Measurements from ENCODE around the gene PPP2R3B. TPM values are rescaled to one million over a fixed set of nuclear protein-coding genes. Genes with fewer than 3 reads are reported as not detected.
"Not testable (repeated sequence)": the region's sequence is repeated elsewhere in the genome, so short reads cannot be mapped to it uniquely, and the experiment has no call there.

The PPP2R3B gene
- total RNA-seq, 4 donors from 2014 or later = 7.8 to 27.9 (median 11.6) TPM

- TF ChIP-seq POLR2AphosphoS5 (IDR thresholded peaks at IDR 0.05) (no peak), CTCF (IDR thresholded peaks at IDR 0.05) (no peak), EP300 (IDR thresholded peaks at IDR 0.05; ENCODE audit: low read depth) (no peak), POLR2A (IDR thresholded peaks at IDR 0.05) (no peak)
- Histone ChIP-seq H3K27me3 (no peaks in the 10 kb centered on the region), H3K4me1 (no peaks in the 10 kb centered on the region), H3K4me3 (no peak overlapping the region), H3K9me3 (no peaks in the 10 kb centered on the region), H3K27ac (no peak overlapping the region), H3K36me3 (peaks cover 0 to 44% (median 15%) of the 10 kb centered on the region in 4 donors)
- intact Hi-C loops (cut with DNase I; ENCODE audit: low total_unique reads) = no loop called here
- in situ Hi-C loops (cut with MboI; ENCODE audit: low pct_ligation_motif_present in 1 of 4, low pct_unique_long_range_greater_than_20kb in 1 of 4, low sequenced_read_pairs in 3 of 4) = no loop called here
- no peak for DNase-seq
- 91 to 100% methylated on average over 3 to 25 of the region's 25 CpGs for WGBS, 2 donors (ENCODE audit: low coverage in 1 of 2)
Observed at GRCh38 chrX:310621-311155, 76.0 kb downstream of the PPP2R3B start.

- H3K27ac ChIP-seq = no peak overlapping the region
- intact Hi-C loops (cut with DNase I; ENCODE audit: low total_unique reads) (no loop called here), in situ Hi-C loops (cut with MboI; ENCODE audit: low pct_ligation_motif_present in 1 of 4, low pct_unique_long_range_greater_than_20kb in 1 of 4, low sequenced_read_pairs in 3 of 4) (no loop called here)
- 94 to 95% methylated on average over 15 to 30 of the region's 30 CpGs for WGBS, 2 donors (ENCODE audit: low coverage in 1 of 2)
- no peaks in the 10 kb centered on the region for H3K27me3 ChIP-seq
- TF ChIP-seq CTCF (IDR thresholded peaks at IDR 0.05) (no peak), EP300 (IDR thresholded peaks at IDR 0.05; ENCODE audit: low read depth) (no peak), POLR2AphosphoS5 (IDR thresholded peaks at IDR 0.05) (no peak), POLR2A (IDR thresholded peaks at IDR 0.05) (no peak)
- DNase-seq = no peak
- peaks cover 0 to 39% (median 16%) of the 10 kb centered on the region in 4 donors for H3K36me3 ChIP-seq
- no peaks in the 10 kb centered on the region for H3K4me1 ChIP-seq
- H3K9me3 ChIP-seq = no peaks in the 10 kb centered on the region
- H3K4me3 ChIP-seq = no peak overlapping the region
Observed at GRCh38 chrX:308821-309520, 77.7 kb downstream of the PPP2R3B start.

GRCh38 chrX:307261-308111, 79.2 kb downstream of the PPP2R3B start:
- Histone ChIP-seq H3K27me3 (no peaks in the 10 kb centered on the region), H3K27ac (no peak overlapping the region), H3K9me3 (no peaks in the 10 kb centered on the region), H3K4me1 (no peaks in the 10 kb centered on the region), H3K36me3 (peaks cover 0 to 38% (median 16%) of the 10 kb centered on the region in 4 donors), H3K4me3 (no peak overlapping the region)
- TF ChIP-seq CTCF (IDR thresholded peaks at IDR 0.05) (no peak), EP300 (IDR thresholded peaks at IDR 0.05; ENCODE audit: low read depth) (no peak), POLR2AphosphoS5 (IDR thresholded peaks at IDR 0.05) (no peak)
- no peak for DNase-seq
- 99% methylated on average over 22 of the region's 58 CpGs; no CpG with 5 or more reads in 1 of the 2 donors for WGBS, 2 donors (ENCODE audit: low coverage in 1 of 2)
- in situ Hi-C loops (cut with MboI; ENCODE audit: low pct_ligation_motif_present in 1 of 4, low pct_unique_long_range_greater_than_20kb in 1 of 4, low sequenced_read_pairs in 3 of 4) (no loop called here), intact Hi-C loops (cut with DNase I; ENCODE audit: low total_unique reads) (no loop called here)

- H3K27me3 ChIP-seq; DNase-seq; in situ Hi-C loops (cut with MboI; ENCODE audit: low pct_ligation_motif_present in 1 of 4, low pct_unique_long_range_greater_than_20kb in 1 of 4, low sequenced_read_pairs in 3 of 4): not testable (repeated sequence)
Observed at GRCh38 chrX:306614-307251, 80.0 kb downstream of the PPP2R3B start.

GRCh38 chrX:305781-306613, 80.7 kb downstream of the PPP2R3B start:
- H3K27ac ChIP-seq = not testable (repeated sequence)

More at GRCh38 chrX:306614-307251, 80.0 kb downstream of the PPP2R3B start:
- H3K4me1 ChIP-seq; intact Hi-C loops (cut with DNase I; ENCODE audit: low total_unique reads); H3K4me3 ChIP-seq; H3K9me3 ChIP-seq; H3K27ac ChIP-seq: not testable (repeated sequence)
- peaks cover 0 to 34% (median 16%) of the 10 kb centered on the region in 4 donors for H3K36me3 ChIP-seq
- WGBS, 2 donors (ENCODE audit: low coverage in 1 of 2) = 98% methylated on average over 3 of the region's 3 CpGs; no CpG with 5 or more reads in 1 of the 2 donors

More at GRCh38 chrX:305781-306613, 80.7 kb downstream of the PPP2R3B start:
- WGBS, 2 donors (ENCODE audit: low coverage in 1 of 2) = 99 to 100% methylated on average over 2 to 12 of the region's 12 CpGs
- DNase-seq; intact Hi-C loops (cut with DNase I; ENCODE audit: low total_unique reads); H3K9me3 ChIP-seq; H3K4me1 ChIP-seq; H3K4me3 ChIP-seq; H3K27me3 ChIP-seq; in situ Hi-C loops (cut with MboI; ENCODE audit: low pct_ligation_motif_present in 1 of 4, low pct_unique_long_range_greater_than_20kb in 1 of 4, low sequenced_read_pairs in 3 of 4): not testable (repeated sequence)
- H3K36me3 ChIP-seq = peaks cover 0 to 30% (median 13%) of the 10 kb centered on the region in 4 donors
